ENCODE data around the gene PIP4K2C.

PIP4K2C gene

GRCh38 chr12:57590864-57591781, at the start of gene PIP4K2C:
Gene PIP4K2C, plus strand, starts transcription at chr12:57591192. Its CDS starts 98 bp downstream, at chr12:57591290.
- no peak for FAIRE-seq

GRCh38 chr12:57541717-57542116, 49.3 kb upstream of the PIP4K2C start:
- no peak for FAIRE-seq

- FAIRE-seq, result no peak
Observed at GRCh38 chr12:57543581-57543980, 47.4 kb upstream of the PIP4K2C start.

- no peak for FAIRE-seq
Observed at GRCh38 chr12:57545809-57546437, 45.1 kb upstream of the PIP4K2C start.

GRCh38 chr12:57546438-57547287, 44.3 kb upstream of the PIP4K2C start, which contains the start of gene DCTN2:
Gene DCTN2, minus strand, starts transcription at chr12:57547192. Its CDS starts 129 bp downstream, at chr12:57547063.
- no peak for FAIRE-seq

- no peak for FAIRE-seq
Observed at GRCh38 chr12:57547288-57548012, 43.5 kb upstream of the PIP4K2C start.

- FAIRE-seq, result no peak
Observed at GRCh38 chr12:57548013-57548315, 43.0 kb upstream of the PIP4K2C start.

- FAIRE-seq, result no peak
Observed at GRCh38 chr12:57548488-57548887, 42.5 kb upstream of the PIP4K2C start.

GRCh38 chr12:57549203-57549908, 41.6 kb upstream of the PIP4K2C start:
- no peak for FAIRE-seq

GRCh38 chr12:57549909-57550640, 40.9 kb upstream of the PIP4K2C start, which contains the start of gene KIF5A:
Gene KIF5A, plus strand, starts transcription at chr12:57550044. Its CDS starts 228 bp downstream, at chr12:57550272.
- no peak for FAIRE-seq

- no peak for FAIRE-seq
Observed at GRCh38 chr12:57550641-57551549, 40.1 kb upstream of the PIP4K2C start.

GRCh38 chr12:57551637-57552305, 39.2 kb upstream of the PIP4K2C start:
- no peak for FAIRE-seq

GRCh38 chr12:57552306-57552651, 38.7 kb upstream of the PIP4K2C start:
- FAIRE-seq, result no peak

- FAIRE-seq, result no peak
Observed at GRCh38 chr12:57552835-57553313, 38.1 kb upstream of the PIP4K2C start.

- no peak for FAIRE-seq
Observed at GRCh38 chr12:57553343-57554202, 37.4 kb upstream of the PIP4K2C start.

GRCh38 chr12:57554453-57554852, 36.5 kb upstream of the PIP4K2C start:
- no peak for FAIRE-seq

- FAIRE-seq, result no peak
Observed at GRCh38 chr12:57554897-57555296, 36.1 kb upstream of the PIP4K2C start.

GRCh38 chr12:57558864-57559263, 32.1 kb upstream of the PIP4K2C start:
- no peak for FAIRE-seq
